ENCODE data around the gene MAFF. TPM values are rescaled to one million over a fixed set of nuclear protein-coding genes. Genes with fewer than 3 reads are reported as not detected.

The MAFF gene
- total RNA-seq, 1 experiment from 2014 or later: 6.4 TPM

GRCh38 chr22:38193580-38193979 is 8.2 kb upstream of the MAFF start:
- no TSS peak for BruUV-seq (replicated peaks)
- Histone ChIP-seq H3K27me3 (ENCODE audit: control insufficient read depth, insufficient read depth, low read length) (no peaks in the 10 kb centered on the region), H3K9me3 (ENCODE audit: control insufficient read depth, insufficient read depth, low read depth, low read length) (no peaks in the 10 kb centered on the region), H3K4me1 (ENCODE audit: control insufficient read depth, insufficient read depth, low read length) (no peaks in the 10 kb centered on the region), H3K36me3 (ENCODE audit: control insufficient read depth, insufficient read depth, low read length) (no peaks in the 10 kb centered on the region), H3K27ac (ENCODE audit: low read length) (no peak overlapping the region), H3K4me3 (ENCODE audit: low read depth in 2 of 2, low read length in 2 of 2) (no peak overlapping the region)
- in situ Hi-C loops (cut with HindIII; ENCODE audit: low pct_unique_long_range_greater_than_20kb, low sequenced_read_pairs): no loop called here
- CTCF ChIA-PET: interaction anchor here (0.7 kb wide), 1 partner anchor 91 kb away, joined by 8 read pairs; no protein-coding TSS in a partner anchor
- no peak for ATAC-seq
- POLR2A ChIA-PET: no interaction called here
- no peak for DNase-seq (ENCODE audit: low read depth, low spot score)
- no peak for TF ChIP-seq CTCF (IDR thresholded peaks at IDR 0.05)
- no peak for TF ChIP-seq POLR2AphosphoS5 (IDR thresholded peaks at IDR 0.05; ENCODE audit: low read depth, low read length)
- TF ChIP-seq TCF7L2 (IDR thresholded peaks at IDR 0.05; ENCODE audit: low read depth, low read length): no peak
- no peak for TF ChIP-seq SIN3A (IDR thresholded peaks at IDR 0.05; ENCODE audit: borderline replicate concordance, insufficient read depth, low read depth, low read length)
- TF ChIP-seq REST (IDR thresholded peaks at IDR 0.05; ENCODE audit: insufficient read depth in 1 of 2, low read depth in 2 of 2, low read length in 1 of 2): no peak
- intact Hi-C loops (cut with micrococcal nuclease; ENCODE audit: unreplicated experiment): no loop called here

GRCh38 chr22:38196791-38197419 is 4.9 kb upstream of the MAFF start:
- TF ChIP-seq TCF7L2 (IDR thresholded peaks at IDR 0.05; ENCODE audit: low read depth, low read length) (no peak), SIN3A (IDR thresholded peaks at IDR 0.05; ENCODE audit: borderline replicate concordance, insufficient read depth, low read depth, low read length) (no peak), POLR2AphosphoS5 (IDR thresholded peaks at IDR 0.05; ENCODE audit: low read depth, low read length) (no peak), CTCF (IDR thresholded peaks at IDR 0.05) (no peak), REST (IDR thresholded peaks at IDR 0.05; ENCODE audit: insufficient read depth in 1 of 2, low read depth in 2 of 2, low read length in 1 of 2) (no peak)
- Histone ChIP-seq H3K9me3 (ENCODE audit: control insufficient read depth, insufficient read depth, low read depth, low read length) (no peaks in the 10 kb centered on the region), H3K4me1 (ENCODE audit: control insufficient read depth, insufficient read depth, low read length) (no peaks in the 10 kb centered on the region), H3K36me3 (ENCODE audit: control insufficient read depth, insufficient read depth, low read length) (no peaks in the 10 kb centered on the region; the same call in 1 of the 2 replicates), H3K27ac (ENCODE audit: low read length) (no peak overlapping the region), H3K4me3 (ENCODE audit: low read depth in 2 of 2, low read length in 2 of 2) (no peak overlapping the region), H3K27me3 (ENCODE audit: control insufficient read depth, insufficient read depth, low read length) (no peaks in the 10 kb centered on the region)
- no peak for DNase-seq (ENCODE audit: low read depth, low spot score)
- ATAC-seq: no peak
- ChIA-PET POLR2A (no interaction called here), CTCF (no interaction called here)
- BruUV-seq (replicated peaks): no TSS peak
- in situ Hi-C loops (cut with HindIII; ENCODE audit: low pct_unique_long_range_greater_than_20kb, low sequenced_read_pairs): no loop called here
- intact Hi-C loops (cut with micrococcal nuclease; ENCODE audit: unreplicated experiment): no loop called here

Measured in Panc1 (cell line).